ENCODE results near the gene SDC4.
A peak's percentile ranks its signal among the peaks of the same experiment; 100 is the strongest.

Gene SDC4

DNA sequence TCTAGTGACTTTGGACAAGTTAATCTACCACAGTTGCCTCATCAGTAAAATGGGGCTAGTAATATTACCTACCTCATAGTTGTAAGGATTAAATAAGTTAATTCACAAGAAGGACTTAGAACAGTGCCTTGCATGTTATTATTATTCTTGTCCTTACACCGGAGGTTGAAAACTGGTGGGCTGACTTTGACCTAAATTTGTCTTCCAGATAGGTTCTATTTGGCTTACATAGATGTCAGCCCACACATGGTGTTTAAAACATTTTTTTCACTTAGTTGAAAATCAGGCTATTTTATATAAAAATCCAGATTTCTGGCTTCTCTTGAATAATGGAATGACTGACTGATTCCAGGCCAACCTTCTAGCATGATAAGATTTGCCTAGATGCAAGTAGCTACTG lies 18.0 kb upstream of the SDC4 start:
- DNase-seq (ENCODE audit: extremely low read depth, low read depth): no peak
- no peak overlapping the region for H3K4me3 ChIP-seq (replicated peaks; ENCODE audit: low read depth, low read length)
- TF ChIP-seq, protein P1, sequence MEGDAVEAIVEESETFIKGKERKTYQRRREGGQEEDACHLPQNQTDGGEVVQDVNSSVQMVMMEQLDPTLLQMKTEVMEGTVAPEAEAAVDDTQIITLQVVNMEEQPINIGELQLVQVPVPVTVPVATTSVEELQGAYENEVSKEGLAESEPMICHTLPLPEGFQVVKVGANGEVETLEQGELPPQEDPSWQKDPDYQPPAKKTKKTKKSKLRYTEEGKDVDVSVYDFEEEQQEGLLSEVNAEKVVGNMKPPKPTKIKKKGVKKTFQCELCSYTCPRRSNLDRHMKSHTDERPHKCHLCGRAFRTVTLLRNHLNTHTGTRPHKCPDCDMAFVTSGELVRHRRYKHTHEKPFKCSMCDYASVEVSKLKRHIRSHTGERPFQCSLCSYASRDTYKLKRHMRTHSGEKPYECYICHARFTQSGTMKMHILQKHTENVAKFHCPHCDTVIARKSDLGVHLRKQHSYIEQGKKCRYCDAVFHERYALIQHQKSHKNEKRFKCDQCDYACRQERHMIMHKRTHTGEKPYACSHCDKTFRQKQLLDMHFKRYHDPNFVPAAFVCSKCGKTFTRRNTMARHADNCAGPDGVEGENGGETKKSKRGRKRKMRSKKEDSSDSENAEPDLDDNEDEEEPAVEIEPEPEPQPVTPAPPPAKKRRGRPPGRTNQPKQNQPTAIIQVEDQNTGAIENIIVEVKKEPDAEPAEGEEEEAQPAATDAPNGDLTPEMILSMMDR (IDR thresholded peaks at IDR 0.05; ENCODE audit: low read depth, low read length, missing control alignments): no peak

DNA sequence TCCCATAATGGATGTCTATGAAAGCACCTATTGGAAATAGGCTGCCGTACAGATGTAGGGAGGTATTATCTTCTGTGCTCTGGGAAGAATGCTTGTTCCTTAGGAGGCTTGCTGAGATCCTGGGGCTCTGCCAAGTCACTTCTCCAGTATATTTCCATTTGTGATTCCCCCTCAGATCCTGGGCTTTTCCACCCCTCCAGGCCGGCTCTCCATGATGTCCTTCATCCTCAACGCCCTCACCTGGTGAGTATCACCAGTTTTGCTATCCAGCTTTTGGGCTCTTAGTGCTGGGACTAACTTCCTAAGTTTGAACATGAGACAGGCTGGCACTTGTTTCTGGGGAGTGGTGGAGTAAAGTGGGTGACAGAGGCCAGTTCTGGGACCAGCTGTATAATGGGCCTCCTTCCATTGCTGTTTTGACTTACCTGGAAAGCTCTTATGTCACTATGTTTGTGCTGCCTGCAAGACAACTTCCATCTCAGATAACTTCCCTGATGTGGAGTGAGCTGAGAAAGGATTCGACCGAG lies 17.3 kb upstream of the SDC4 start:
- H3K4me3 ChIP-seq (replicated peaks; ENCODE audit: low read depth, low read length): no peak overlapping the region
- TF ChIP-seq, protein P1 (IDR thresholded peaks at IDR 0.05; ENCODE audit: low read depth, low read length, missing control alignments): no peak
- DNase-seq (ENCODE audit: extremely low read depth, low read depth): no peak

DNA sequence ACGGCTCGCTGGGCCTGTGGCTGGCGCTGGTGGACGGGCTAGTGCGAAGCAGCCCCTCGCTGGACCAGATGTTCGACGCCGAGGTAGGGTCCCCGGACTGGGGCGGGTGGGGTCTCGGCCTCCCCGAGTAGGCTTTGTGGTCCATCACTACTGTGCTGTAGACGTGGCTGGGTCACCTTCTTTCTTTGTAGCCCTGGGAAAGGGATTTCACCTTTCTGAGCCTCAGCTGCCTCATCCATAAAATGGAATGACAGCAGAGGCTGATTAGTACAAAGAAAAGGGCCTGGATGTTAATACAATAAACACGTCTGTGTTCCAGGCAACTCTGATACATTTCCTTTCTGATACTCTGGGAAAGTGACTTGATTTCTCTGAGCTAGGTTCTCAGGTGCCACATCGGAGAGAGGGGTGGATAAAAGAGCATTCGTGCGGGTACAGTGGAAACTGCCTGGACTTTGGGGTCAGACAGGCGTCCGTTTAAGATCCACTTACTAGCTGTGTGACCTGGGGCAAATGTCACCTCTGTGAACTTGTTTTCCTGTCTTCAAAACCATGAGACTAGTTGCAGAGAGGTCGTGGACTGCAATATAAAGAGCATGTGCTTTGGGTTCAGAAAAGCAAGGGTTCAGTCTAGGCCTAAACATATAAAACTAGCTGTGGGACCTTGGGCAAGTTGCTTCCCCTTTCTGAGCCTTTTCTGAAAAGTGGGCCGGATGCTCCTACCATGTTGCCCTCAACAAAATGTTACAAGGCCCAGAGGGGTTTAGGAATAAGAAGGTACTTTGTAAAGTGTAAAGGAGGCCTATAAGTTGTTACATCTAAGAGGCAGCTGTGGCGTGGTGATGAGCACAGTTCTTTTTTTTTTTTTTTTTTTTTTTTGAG lies 15.6 kb upstream of the SDC4 start:
- TF ChIP-seq, protein P1 (IDR thresholded peaks at IDR 0.05; ENCODE audit: low read depth, low read length, missing control alignments): no peak
- DNase-seq (ENCODE audit: extremely low read depth, low read depth): no peak
- H3K4me3 ChIP-seq (replicated peaks; ENCODE audit: low read depth, low read length): peak overlapping the region; percentile 83

DNA sequence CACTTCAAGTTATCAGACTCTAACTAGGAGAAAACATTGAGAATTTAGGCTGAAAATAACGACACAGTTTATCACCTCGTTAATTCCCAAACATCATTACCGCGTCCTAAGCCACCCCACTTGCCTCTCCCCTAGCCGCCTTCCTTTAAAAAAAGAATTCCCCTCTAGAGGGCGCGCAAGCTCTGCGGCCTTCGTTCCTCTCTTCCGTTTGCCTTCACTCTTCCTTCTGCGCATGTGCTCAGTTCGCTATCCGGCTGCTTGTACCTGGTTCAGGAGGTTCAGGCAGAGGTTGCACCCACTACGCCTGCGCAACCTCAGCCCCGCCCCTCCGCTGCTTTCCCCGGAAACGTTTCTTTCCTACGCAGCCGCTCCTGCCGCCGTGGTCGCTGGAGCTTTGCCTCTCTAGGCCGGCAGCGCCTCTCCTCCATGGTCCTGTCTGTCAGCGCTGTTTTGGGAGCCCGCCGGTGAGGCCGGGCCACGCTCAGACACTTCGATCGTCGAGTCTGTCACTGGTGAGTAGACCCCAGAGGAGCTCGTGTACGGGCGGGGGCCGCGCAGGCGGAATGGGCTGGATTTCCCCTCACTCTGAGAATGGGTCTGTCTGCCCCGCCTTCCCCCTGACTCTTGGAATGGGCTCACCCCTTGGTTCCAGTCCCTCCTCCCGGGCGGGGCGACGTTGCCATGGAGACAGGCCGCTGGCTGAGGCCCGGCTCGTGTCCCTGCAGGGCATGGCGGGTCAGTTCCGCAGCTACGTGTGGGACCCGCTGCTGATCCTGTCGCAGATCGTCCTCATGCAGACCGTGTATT lies 14.8 kb upstream of the SDC4 start, which contains the start of gene SYS1:
SYS1 (plus strand) TSS at position 353 of the 807 bp plus-strand sequence; CDS start at position 729, 376 bp downstream.
- TF ChIP-seq, protein P1 (IDR thresholded peaks at IDR 0.05; ENCODE audit: low read depth, low read length, missing control alignments): peak; percentile 83
- H3K4me3 ChIP-seq (replicated peaks; ENCODE audit: low read depth, low read length): peak within 1 kb of the TSS; percentile 83
- DNase-seq (ENCODE audit: extremely low read depth, low read depth): peak; percentile 98

DNA sequence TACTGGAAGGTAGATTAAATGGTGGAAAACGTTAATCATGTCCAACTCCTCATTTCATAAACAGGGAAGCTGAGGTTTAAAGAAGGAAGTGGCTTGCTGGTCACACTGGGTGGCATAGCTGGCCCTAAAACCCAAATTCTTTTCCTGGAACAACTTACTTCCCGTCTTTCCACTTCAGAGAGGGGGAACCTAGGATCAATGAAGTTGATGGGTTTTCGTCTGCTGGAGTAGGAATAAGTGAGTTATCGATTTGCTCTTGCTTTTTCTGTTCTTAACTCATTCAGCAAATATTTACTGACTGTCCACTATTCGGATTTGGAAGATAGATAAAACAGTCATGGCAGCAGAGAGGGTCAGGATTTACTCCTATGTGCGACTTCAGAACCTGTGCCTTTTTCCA lies 13.6 kb upstream of the SDC4 start:
- H3K4me3 ChIP-seq (replicated peaks; ENCODE audit: low read depth, low read length): no peak overlapping the region
- TF ChIP-seq, protein P1 (IDR thresholded peaks at IDR 0.05; ENCODE audit: low read depth, low read length, missing control alignments): no peak
- DNase-seq (ENCODE audit: extremely low read depth, low read depth): no peak

DNA sequence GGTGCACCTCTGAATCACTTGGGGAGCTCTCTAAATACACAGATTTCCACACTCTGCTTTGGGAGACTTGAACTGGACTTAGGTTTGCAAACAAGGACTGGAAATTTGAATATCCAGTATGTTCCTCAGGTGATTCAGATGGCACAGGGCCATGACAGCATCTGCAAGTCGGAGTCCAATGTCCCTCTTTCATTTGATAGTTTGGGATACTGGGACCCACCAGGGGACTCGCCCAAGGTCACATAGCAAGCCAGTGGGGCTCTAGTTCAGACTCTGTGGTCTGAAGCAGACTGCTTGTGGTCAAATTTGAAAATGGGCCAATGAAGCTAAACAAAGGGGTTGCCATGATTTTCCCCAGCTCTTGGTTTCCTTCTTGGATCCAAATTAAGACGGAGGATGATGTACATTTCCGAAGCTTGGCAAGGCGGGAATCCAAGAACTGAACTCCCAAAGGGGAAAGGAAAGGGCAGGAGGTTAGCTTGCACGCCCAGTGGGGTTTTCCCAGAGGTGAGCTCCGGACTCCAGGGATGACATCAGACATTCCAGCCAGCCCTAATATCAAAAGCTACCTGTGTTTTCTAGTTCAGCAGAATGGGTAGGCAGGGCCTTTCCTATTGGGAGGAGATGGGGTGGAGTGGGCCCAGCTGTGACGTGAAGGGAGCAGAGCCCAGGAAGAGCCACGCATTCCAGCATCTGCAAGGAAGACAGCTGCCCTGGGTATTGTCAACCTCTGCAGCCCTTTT lies 11.4 kb upstream of the SDC4 start:
- TF ChIP-seq, protein P1 (IDR thresholded peaks at IDR 0.05; ENCODE audit: low read depth, low read length, missing control alignments): no peak
- DNase-seq (ENCODE audit: extremely low read depth, low read depth): no peak
- no peak overlapping the region for H3K4me3 ChIP-seq (replicated peaks; ENCODE audit: low read depth, low read length)

All from HFF-Myc (cell line).